Measurements from ENCODE around the gene BST2.

Gene BST2

DNA sequence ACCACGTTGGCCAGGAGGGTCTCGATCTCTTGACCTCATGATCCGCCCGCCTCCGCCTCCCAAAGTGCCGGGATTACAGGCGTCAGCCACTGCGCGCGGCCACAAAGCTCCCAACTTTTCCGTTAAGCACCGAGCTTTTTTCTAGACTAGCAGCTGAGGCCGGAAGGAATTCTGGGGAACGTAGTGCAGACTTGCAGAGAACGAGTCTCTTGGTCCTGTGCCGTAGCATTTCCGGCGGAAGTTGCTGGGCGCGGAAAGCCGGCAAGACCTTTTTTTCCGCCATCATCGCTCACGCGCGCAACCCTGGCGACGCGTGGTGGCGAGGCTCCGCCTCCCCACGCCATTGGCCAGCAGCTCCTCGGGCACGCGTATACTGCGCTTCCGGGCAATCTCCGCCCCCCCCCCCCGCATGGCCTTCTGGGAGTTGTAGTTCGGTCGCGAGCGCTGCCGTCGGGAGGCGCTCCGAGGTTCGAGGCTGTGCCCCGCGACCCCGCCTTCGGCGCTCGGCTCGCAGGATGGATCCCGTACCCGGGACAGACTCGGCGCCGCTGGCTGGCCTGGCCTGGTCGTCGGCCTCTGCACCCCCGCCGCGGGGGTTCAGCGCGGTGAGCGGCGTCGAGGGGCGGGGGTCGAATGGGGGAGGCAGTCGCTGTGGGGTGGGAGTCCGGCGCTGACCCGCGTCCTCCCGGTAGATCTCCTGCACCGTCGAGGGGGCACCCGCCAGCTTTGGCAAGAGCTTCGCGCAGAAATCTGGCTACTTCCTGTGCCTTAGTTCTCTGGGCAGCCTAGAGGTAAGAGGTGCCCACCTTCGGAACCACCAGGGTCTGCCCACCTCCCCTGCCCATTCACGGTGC is 14.4 kb upstream of the BST2 start, which contains the start of gene MVB12A:
Gene MVB12A, plus strand, starts transcription at position 427 of the 854 bp plus-strand sequence. Its CDS starts 89 bp downstream, at position 516.
- peak; percentile 100 for DNase-seq (ENCODE audit: low read depth, low spot score)

DNA sequence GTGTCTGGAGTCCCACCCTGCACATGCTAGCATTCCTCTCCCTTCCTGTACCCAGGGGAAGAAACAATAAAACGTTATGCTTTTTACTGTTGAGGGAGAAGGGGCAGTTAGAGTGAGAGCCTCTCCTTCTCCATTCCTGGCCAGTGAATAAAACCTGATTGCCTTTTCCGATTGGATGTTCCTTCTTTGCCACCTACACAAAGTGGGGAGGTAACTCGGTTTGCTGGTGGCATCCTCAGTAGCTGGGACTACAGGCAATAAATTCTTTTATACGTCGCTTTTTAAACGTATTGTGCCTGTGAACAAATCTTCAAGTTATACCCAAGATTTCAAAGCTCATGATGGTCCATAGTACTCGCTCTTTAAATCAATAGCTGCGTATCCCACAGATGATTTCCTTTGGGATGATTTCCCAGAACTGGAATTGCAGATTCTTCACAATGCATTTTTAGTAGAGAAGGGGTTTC is 13.8 kb upstream of the BST2 start:
- DNase-seq (ENCODE audit: low read depth, low spot score) = no peak

DNA sequence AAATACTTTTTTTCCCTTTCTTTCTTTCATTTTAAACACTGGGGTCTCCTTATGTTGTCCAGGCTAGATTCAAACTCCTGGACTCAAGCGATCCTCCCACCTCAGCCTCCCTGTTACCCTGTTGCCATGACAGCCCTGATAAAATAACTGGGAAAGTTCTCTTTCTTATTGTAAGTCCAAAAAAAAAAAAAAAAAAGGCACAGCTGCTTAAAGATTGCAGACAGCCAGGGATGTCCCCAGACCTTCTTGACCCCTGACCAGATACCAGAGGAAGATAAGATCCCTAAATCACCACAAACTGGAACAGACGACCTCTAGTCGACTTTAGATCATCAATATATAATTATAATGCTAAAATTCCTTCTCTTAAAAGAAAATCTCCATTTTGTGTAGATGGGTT is 13.3 kb upstream of the BST2 start:
- DNase-seq (ENCODE audit: low read depth, low spot score) = no peak

GRCh38 chr19:17415121-17415520 is 9.7 kb upstream of the BST2 start:
- DNase-seq (ENCODE audit: low read depth, low spot score) = no peak

DNA sequence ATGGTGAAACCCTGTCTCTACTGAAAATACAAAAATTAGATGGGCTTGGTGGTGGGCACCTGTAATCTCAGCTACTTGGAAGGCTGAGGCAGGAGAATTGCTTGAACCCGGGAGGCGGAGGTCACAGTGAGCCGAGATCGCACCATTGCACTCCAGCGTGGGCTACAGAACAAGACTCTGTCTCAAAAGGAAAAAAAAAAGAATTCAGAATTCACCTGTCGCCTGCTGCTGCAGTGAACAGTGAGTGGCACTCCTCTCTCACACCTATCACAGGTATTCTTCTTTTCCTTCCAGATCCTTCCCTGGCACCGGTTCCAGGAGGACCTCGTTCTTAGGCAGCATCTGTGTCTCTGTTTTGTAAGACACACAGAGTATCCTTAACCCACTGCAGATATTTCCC is 8.7 kb upstream of the BST2 start:
- DNase-seq (ENCODE audit: low read depth, low spot score) = no peak

GRCh38 chr19:17411801-17412200 is 6.4 kb upstream of the BST2 start:
- DNase-seq (ENCODE audit: low read depth, low spot score) = no peak

DNA sequence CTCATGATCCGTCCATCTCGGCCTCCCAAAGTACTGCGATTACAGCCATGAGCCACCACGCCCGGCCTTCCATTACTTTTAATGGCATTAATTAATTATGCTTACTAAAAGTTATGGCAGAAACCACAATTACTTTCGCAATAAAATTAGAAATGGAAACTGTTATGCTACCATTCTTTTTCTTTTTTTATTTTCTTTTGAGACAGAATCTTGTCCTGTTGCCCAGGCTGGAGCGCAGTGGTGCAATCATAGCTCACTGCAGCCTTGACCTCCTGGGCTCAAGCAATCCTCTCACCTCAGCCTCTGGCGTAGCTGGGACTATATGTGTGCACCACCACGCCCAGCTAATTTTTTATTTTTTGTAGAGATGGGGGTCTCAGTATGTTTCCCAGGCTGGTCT is 4.6 kb upstream of the BST2 start:
- no peak for DNase-seq (ENCODE audit: low read depth, low spot score)

DNA sequence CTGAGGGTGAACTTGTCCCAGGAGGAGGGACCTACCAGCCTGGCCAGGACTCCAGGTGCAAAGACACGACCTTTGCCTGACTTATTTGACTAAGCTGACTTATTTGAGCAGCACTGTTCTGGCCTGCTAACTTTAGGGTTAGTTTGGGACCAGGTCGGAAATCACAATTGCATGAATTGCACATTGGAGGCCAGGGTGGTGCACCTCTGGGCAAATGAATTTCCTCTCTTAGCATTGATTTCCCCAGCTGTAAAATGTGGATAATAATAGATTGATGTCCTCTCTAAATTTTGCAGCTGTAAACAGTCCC is 1.4 kb upstream of the BST2 start:
- DNase-seq (ENCODE audit: low read depth, low spot score) = no peak

DNA sequence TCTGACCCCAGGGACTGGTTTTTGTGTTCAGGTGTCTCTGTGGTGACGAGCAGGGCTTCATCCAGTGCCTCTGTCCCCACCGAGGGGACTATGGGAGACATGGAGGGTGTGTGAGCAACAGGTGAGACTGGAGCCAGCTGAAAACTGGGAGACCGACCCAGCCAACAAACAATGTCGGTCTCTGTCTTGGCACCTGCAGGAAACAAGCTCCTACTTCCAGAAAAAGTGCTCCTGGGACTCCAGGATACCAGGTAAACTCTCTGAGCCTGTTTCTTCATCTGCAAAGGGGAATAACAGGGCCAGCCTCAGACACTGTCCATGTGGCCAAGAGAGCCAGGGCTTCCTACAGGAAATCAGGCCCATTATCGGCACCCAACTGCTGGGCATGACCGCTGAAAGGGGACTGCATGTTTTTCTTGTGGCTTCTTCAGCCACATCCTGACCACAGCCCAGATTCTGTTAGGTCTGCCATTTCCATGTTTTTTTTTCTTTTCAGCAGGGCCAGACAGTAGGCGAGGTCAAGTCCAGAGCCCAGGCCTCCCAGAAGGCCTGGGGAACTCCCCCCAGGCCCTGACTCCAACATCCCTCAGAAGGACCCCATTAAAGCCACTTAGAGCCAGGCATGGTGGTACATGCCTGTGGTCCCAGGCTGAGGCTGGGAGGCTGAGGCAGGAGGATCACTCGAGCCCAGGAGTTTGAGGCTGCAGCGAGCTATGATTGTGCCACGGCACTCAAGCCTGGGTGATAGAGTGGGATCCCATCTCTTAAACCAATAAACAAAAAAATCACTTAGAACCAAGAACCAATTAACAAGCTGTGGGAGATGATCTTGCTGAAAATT is 836 bp upstream of the BST2 start:
- DNase-seq (ENCODE audit: low read depth, low spot score) = no peak

DNA sequence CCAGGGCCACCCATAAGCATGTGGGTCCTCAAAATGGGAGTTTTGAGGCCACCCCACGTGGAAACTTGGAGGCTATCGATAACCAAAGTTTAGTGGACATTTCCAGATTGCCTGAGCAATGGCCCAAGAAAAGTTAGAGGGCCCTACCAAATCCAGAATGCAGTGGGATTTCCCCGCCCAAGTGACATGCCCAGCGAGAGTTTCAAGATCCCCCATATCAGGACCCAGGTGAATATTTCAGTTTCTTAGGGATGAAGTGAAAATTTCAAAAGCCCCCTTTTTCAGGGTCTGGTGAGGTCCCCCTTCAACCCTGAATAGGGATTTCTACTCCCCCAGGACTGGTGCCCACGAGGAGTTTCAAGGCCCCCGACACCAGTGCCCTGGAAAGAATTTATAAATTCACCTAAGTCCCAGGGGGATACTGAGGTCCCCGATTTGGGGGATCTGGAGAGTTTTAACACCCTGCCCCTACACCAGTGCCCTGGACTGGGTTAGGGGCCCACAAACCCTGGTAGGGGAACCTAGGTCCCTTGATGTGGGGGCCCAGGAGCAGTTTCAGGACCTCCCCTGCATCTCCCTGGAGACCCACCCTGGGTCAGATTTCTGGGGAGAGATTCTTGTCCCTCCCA is 695 bp downstream of the BST2 start:
- no peak for DNase-seq (ENCODE audit: low read depth, low spot score)

DNA sequence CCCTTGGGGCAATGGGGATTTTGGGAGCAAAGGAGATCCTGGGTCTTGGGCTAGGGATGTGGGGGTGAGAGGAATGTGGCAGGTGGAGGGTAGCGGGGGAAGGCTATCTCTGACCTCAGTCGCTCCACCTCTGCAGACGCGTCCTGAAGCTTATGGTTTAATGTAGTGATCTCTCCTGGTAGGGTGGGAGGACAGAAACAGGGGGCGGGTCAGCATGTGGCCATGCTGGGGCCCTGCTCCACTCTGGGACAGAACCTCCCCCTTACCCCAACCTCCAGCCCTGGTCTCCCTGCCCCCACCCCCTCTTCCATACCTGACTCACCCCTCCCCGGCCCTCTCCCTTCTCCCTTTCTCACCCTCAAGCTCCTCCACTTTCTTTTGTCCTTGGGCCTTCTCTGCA is 1.4 kb downstream of the BST2 start:
- DNase-seq (ENCODE audit: low read depth, low spot score) = no peak

- no peak for DNase-seq (ENCODE audit: low read depth, low spot score)
Observed at GRCh38 chr19:17402982-17403855, 2.2 kb downstream of the BST2 start.

DNA sequence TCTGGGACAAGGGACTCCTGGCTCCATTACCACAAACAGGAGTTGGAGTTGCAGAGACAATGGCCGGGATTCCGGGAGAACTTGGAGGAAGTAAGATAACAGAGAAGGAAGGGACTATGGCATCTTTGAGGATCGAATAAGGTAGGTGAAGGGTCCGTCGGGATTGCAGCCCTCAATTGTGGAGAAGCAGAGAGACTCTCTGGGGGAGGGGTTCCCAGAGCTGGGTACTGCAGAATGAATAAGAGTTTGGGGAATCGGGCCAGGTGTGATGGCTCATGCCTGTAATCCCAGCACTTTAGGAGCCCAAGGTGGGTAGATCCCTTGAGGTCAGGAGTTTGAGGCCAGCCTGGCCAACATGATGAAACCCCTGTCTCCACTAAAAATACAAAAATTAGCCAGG is 3.8 kb downstream of the BST2 start:
- DNase-seq (ENCODE audit: low read depth, low spot score) = no peak

- DNase-seq (ENCODE audit: low read depth, low spot score) = no peak
Observed at GRCh38 chr19:17398902-17399527, 6.4 kb downstream of the BST2 start.

GRCh38 chr19:17394891-17395415 is 10.5 kb downstream of the BST2 start:
- no peak for DNase-seq (ENCODE audit: low read depth, low spot score)

- no peak for DNase-seq (ENCODE audit: low read depth, low spot score)
Observed at GRCh38 chr19:17393914-17394313, 11.5 kb downstream of the BST2 start, which contains the start of gene CCDC194. CCDC194 (minus strand) TSS chr19:17394196; CDS start chr19:17394158, 38 bp downstream.

DNA sequence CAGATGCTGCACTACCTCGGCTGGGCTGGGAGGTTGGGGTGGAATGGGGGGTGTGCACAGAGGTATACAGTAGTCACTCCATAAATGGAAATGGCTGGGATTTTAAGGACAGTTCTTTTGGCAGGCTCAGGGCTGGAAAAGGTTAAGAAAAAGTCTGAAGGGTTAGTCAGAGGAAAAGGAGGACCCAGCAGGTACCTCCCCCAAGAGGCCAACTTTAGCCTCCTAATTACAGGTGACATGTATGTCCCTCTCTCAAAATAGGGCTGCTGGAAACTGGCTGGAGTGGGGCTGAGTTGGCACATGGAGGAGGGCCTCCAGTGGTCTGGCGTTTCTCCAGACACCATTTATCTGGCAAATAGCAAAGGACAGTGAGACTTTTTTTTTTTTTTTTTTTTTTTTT is 12.4 kb downstream of the BST2 start:
- no peak for DNase-seq (ENCODE audit: low read depth, low spot score)

- no peak for DNase-seq (ENCODE audit: low read depth, low spot score)
Observed at GRCh38 chr19:17391371-17392151, 13.9 kb downstream of the BST2 start.

DNA sequence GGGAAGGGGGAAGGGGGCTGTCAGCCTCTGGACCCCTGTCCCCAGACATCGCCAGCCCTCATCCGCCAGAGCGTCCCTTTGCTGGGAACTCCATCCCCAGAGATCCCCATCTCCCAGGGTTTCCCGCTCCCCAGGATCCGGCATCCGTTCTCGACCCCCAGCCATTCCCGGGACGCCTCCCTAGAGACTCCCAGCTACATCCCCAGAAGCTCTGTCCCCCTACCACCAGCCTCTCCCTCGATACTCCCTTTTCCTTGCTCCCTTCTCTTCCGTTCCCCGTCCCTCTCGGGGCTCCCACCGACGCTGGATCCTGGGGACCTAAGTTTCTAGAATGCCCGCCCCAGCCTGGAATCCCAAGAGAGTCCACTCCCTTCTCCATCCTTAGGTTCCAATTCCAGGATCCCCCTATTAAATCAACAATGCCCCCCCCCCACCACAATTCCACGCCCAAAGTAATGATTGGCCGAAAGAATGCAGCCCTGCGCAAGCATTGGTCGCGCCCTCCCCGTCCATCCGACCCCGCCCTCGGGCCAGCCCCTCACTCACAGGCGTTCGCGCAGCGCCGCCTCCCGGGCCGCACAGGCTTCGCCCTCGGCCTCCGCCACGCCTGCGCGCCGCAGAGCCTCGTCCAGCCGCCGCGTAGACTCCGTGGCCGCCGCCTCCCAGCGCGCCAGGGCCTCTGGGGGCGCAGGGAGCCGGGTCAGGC is 14.6 kb downstream of the BST2 start:
- no peak for DNase-seq (ENCODE audit: low read depth, low spot score)

All from iPS DF 19.7 (cell line).